ENCODE measurements around the gene POMP. TPM values are rescaled to one million over a fixed set of nuclear protein-coding genes. Genes with fewer than 3 reads are reported as not detected.
"Not testable (repeated sequence)": the region's sequence is repeated elsewhere in the genome, so short reads cannot be mapped to it uniquely, and the experiment has no call there.

Gene POMP
- total RNA-seq, 4 donors from 2014 or later: 42.7 to 83.3 (median 55.4) TPM

GRCh38 chr13:28679628-28680027 is 20.7 kb downstream of the POMP start:
- no peak for TF ChIP-seq POLR2AphosphoS5 (IDR thresholded peaks at IDR 0.05)
- TF ChIP-seq CTCF (IDR thresholded peaks at IDR 0.05): peak in 1 of 3 experiments; percentile 38
- TF ChIP-seq POLR2A (IDR thresholded peaks at IDR 0.05; ENCODE audit: low read depth): no peak
- H3K4me3 ChIP-seq: no peak overlapping the region
- H3K9me3 ChIP-seq: no peaks in the 10 kb centered on the region
- no peak overlapping the region for H3K27ac ChIP-seq (replicated peaks in 1 of 4)
- no peaks in the 10 kb centered on the region for H3K4me1 ChIP-seq
- no peak for DNase-seq (ENCODE audit: extremely low spot score)
- intact Hi-C loops (cut with DNase I): loop anchor here (5.0 kb wide), 1 partner anchor 118 kb away; no protein-coding TSS in a partner anchor
- H3K27me3 ChIP-seq: no peaks in the 10 kb centered on the region
- peaks cover 15 to 63% (median 38%) of the 10 kb centered on the region in 4 donors for H3K36me3 ChIP-seq
- WGBS: 84% methylated on average over 1 of the region's 1 CpG

GRCh38 chr13:28680541-28680940 is 21.6 kb downstream of the POMP start:
- WGBS: 89% methylated on average over 2 of the region's 2 CpGs
- Histone ChIP-seq H3K4me3 (no peak overlapping the region), H3K27me3 (no peaks in the 10 kb centered on the region), H3K9me3 (no peaks in the 10 kb centered on the region), H3K4me1 (no peaks in the 10 kb centered on the region), H3K27ac (replicated peaks in 1 of 4) (no peak overlapping the region), H3K36me3 (peaks cover 10 to 54% (median 29%) of the 10 kb centered on the region in 4 donors)
- intact Hi-C loops (cut with DNase I): no loop called here
- DNase-seq (ENCODE audit: extremely low spot score): no peak
- TF ChIP-seq EP300 (IDR thresholded peaks at IDR 0.05) (no peak), CTCF (IDR thresholded peaks at IDR 0.05) (no peak), POLR2A (IDR thresholded peaks at IDR 0.05; ENCODE audit: low read depth) (no peak), POLR2AphosphoS5 (IDR thresholded peaks at IDR 0.05) (no peak)

GRCh38 chr13:28683169-28683568 is 24.2 kb downstream of the POMP start:
- intact Hi-C loops (cut with DNase I); H3K4me1 ChIP-seq; H3K9me3 ChIP-seq; H3K4me3 ChIP-seq; DNase-seq (ENCODE audit: extremely low spot score); H3K27ac ChIP-seq (replicated peaks in 1 of 4); H3K27me3 ChIP-seq: not testable (repeated sequence)
- peaks cover 5 to 28% (median 12%) of the 10 kb centered on the region in 4 donors for H3K36me3 ChIP-seq
- WGBS: 84% methylated on average over 8 of the region's 8 CpGs

GRCh38 chr13:28684257-28684656 is 25.3 kb downstream of the POMP start:
- TF ChIP-seq EP300 (IDR thresholded peaks at IDR 0.05) (no peak), CTCF (IDR thresholded peaks at IDR 0.05) (no peak), POLR2AphosphoS5 (IDR thresholded peaks at IDR 0.05) (no peak), POLR2A (IDR thresholded peaks at IDR 0.05; ENCODE audit: low read depth) (no peak)
- Histone ChIP-seq H3K4me3 (no peak overlapping the region), H3K36me3 (peaks cover 2 to 17% (median 6%) of the 10 kb centered on the region in 4 donors), H3K27me3 (no peaks in the 10 kb centered on the region), H3K27ac (replicated peaks in 1 of 4) (no peak overlapping the region), H3K4me1 (no peaks in the 10 kb centered on the region), H3K9me3 (no peaks in the 10 kb centered on the region)
- intact Hi-C loops (cut with DNase I): no loop called here
- DNase-seq (ENCODE audit: extremely low spot score): no peak
- 17% methylated on average over 1 of the region's 7 CpGs for WGBS

- H3K4me3 ChIP-seq: no peak overlapping the region
These were observed 26.2 kb downstream of the POMP start for GRCh38 chr13:28685114-28685513.

More at GRCh38 chr13:28685114-28685513, 26.2 kb downstream of the POMP start:
- Histone ChIP-seq H3K27ac (replicated peaks in 1 of 4) (no peak overlapping the region), H3K27me3 (no peaks in the 10 kb centered on the region), H3K4me1 (no peaks in the 10 kb centered on the region), H3K36me3 (peaks cover 0 to 8% (median under 1%) of the 10 kb centered on the region in 4 donors), H3K9me3 (no peaks in the 10 kb centered on the region)
- intact Hi-C loops (cut with DNase I): no loop called here
- 93% methylated on average over 3 of the region's 12 CpGs for WGBS
- no peak for DNase-seq (ENCODE audit: extremely low spot score)
- TF ChIP-seq EP300 (IDR thresholded peaks at IDR 0.05) (no peak), POLR2AphosphoS5 (IDR thresholded peaks at IDR 0.05) (no peak), POLR2A (IDR thresholded peaks at IDR 0.05; ENCODE audit: low read depth) (no peak), CTCF (IDR thresholded peaks at IDR 0.05) (no peak)
